Suprapubic skin (tissue), 4 donors: ENCODE measurements around the gene COL23A1. TPM values are rescaled to one million over a fixed set of nuclear protein-coding genes. Genes with fewer than 3 reads are reported as not detected.
A peak's percentile ranks its signal among the peaks of the same experiment; 100 is the strongest.
"Not testable (repeated sequence)": the region's sequence is repeated elsewhere in the genome, so short reads cannot be mapped to it uniquely, and the experiment has no call there.

Source experiments
- DNase-seq, 2 donors: peaks; one replicate each; pipeline ENCODE4 v3.0.0-alpha.2; 2019; ENCODE audit warnings: low spot score in 2 of 2
- H3K27ac ChIP-seq: fragments of 200-600 bp; sonication (generic); one replicate; pipeline ENCODE4 v1.5.1; 2019
- H3K27me3 ChIP-seq: fragments of 200-600 bp; sonication (generic); one replicate; pipeline ENCODE4 v1.5.1; 2019
- H3K36me3 ChIP-seq: fragments of 200-600 bp; sonication (generic); one replicate; pipeline ENCODE4 v1.5.1; 2019
- H3K4me1 ChIP-seq: fragments of 200-600 bp; sonication (generic); one replicate; pipeline ENCODE4 v1.5.1; 2019
- H3K4me3 ChIP-seq: fragments of 200-600 bp; sonication (generic); one replicate; pipeline ENCODE4 v1.5.1; 2019; ENCODE audit warnings: mild to moderate bottlenecking
- H3K9me3 ChIP-seq: fragments of 200-600 bp; sonication (generic); one replicate; pipeline ENCODE4 v1.5.1; 2019
- EP300 ChIP-seq: sonication (generic); formaldehyde crosslinking; IDR thresholded peaks from one replicate; pipeline ENCODE4 v1.6.1; 2017; ENCODE audit warnings: antibody characterized with exemption
- POLR2A ChIP-seq, 2 donors: fragments of 450-650 bp; IDR thresholded peaks; one replicate each; pipeline ENCODE4 v1.6.1; 2017; ENCODE audit warnings: antibody characterized with exemption in 2 of 2, mild to moderate bottlenecking in 2 of 2, moderate library complexity in 2 of 2
- POLR2AphosphoS5 ChIP-seq, 3 donors: sonication (generic); formaldehyde crosslinking; IDR thresholded peaks; one replicate each; pipeline ENCODE4 v1.6.1; 2017; ENCODE audit warnings: antibody characterized with exemption in 3 of 3
- WGBS: methylation state at CpG from one replicate; pipeline ENCODE4 v1.1.5; 2018; 5-methylcytosine and 5-hydroxymethylcytosine counted together
- total RNA-seq, 4 donors: library from RNA; depleted of rRNA; stranded (reverse); fragments of >200 nt; gene quantifications; one replicate each; pipeline ENCODE4 v1.1.0, GENCODE V29; 2016
- TF ChIP-seq, protein P1 (sequence below), 2 donors: fragments of 200-600 bp in 1 of 2; fragments of 450-650 bp in 1 of 2; sonication (generic) in 1 of 2; IDR thresholded peaks; one replicate each; pipeline ENCODE4 v1.5.1; 2016 to 2019; ENCODE audit warnings: antibody characterized with exemption in 2 of 2, mild to moderate bottlenecking in 1 of 2, moderate library complexity in 1 of 2

The COL23A1 gene
- total RNA-seq, 4 donors from 2014 or later, result 1.6 to 4.4 (median 3.4) TPM

DNA sequence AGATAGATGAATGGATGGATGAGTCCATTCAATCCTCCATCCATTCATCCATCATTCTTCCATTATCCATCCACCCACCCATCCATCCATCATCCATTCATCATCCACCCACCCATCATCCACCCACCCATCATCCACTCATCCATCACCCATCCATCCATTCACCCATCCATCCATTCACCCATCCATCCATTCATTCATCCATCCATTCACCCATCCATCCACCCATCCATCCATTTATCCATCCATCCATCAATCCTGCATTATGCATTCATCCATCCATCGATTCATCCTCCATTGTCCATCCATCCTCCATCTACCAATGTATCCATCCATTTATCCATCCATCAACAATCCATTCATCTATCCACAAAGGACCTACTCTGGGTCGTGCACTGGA lies 344.8 kb downstream of the COL23A1 start:
- H3K36me3 ChIP-seq, result no peaks in the 10 kb centered on the region
- no peak overlapping the region for H3K27ac ChIP-seq
- H3K4me1 ChIP-seq, result peaks cover 14% of the 10 kb centered on the region
- no peak for DNase-seq
- H3K4me3 ChIP-seq, result no peak overlapping the region
- no peaks in the 10 kb centered on the region for H3K27me3 ChIP-seq
- no peaks in the 10 kb centered on the region for H3K9me3 ChIP-seq
- 90% methylated on average over 2 of the region's 2 CpGs for WGBS
- TF ChIP-seq, protein P1, sequence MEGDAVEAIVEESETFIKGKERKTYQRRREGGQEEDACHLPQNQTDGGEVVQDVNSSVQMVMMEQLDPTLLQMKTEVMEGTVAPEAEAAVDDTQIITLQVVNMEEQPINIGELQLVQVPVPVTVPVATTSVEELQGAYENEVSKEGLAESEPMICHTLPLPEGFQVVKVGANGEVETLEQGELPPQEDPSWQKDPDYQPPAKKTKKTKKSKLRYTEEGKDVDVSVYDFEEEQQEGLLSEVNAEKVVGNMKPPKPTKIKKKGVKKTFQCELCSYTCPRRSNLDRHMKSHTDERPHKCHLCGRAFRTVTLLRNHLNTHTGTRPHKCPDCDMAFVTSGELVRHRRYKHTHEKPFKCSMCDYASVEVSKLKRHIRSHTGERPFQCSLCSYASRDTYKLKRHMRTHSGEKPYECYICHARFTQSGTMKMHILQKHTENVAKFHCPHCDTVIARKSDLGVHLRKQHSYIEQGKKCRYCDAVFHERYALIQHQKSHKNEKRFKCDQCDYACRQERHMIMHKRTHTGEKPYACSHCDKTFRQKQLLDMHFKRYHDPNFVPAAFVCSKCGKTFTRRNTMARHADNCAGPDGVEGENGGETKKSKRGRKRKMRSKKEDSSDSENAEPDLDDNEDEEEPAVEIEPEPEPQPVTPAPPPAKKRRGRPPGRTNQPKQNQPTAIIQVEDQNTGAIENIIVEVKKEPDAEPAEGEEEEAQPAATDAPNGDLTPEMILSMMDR (IDR thresholded peaks at IDR 0.05), result no peak
- TF ChIP-seq EP300 (no peak), POLR2AphosphoS5 (IDR thresholded peaks at IDR 0.05) (no peak), POLR2A (IDR thresholded peaks at IDR 0.05) (no peak)

DNA sequence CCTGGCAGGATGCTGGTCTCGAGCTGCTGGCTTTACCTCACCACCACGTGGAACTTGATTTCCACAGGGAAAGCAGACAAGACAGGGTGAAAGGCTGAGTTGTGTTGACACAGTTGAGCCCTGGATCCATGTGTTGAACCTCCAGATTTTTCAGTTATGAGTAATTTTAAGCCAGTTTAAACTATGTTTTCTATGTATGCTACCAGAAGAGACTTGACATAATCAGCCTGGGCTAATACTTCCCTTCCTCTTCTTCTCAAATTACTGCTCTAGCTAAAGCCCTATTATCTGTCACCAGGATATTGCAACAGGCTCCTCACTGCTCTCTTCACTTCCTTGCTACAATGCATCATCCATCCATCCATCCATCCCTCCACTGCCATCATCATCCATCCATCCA lies 345.6 kb downstream of the COL23A1 start:
- Histone ChIP-seq H3K4me3 (no peak overlapping the region), H3K27me3 (no peaks in the 10 kb centered on the region), H3K27ac (no peak overlapping the region), H3K36me3 (no peaks in the 10 kb centered on the region), H3K4me1 (peaks cover 21% of the 10 kb centered on the region), H3K9me3 (no peaks in the 10 kb centered on the region)
- DNase-seq, result no peak
- WGBS, result 89% methylated on average over 2 of the region's 2 CpGs
- TF ChIP-seq POLR2A (IDR thresholded peaks at IDR 0.05), result no peak
- TF ChIP-seq POLR2AphosphoS5 (IDR thresholded peaks at IDR 0.05), result no peak
- TF ChIP-seq EP300, result no peak

GRCh38 chr5:178242416-178242815 lies 347.8 kb downstream of the COL23A1 start:
- DNase-seq, result no peak
- Histone ChIP-seq H3K27ac (no peak overlapping the region), H3K9me3 (no peaks in the 10 kb centered on the region), H3K27me3 (no peaks in the 10 kb centered on the region), H3K4me1 (peaks cover 31% of the 10 kb centered on the region), H3K36me3 (no peaks in the 10 kb centered on the region), H3K4me3 (no peak overlapping the region)
- 73% methylated on average over 6 of the region's 10 CpGs for WGBS
- TF ChIP-seq EP300, result no peak

- DNase-seq, result no peak
- Histone ChIP-seq H3K4me1 (peaks cover 37% of the 10 kb centered on the region), H3K36me3 (no peaks in the 10 kb centered on the region), H3K4me3 (no peak overlapping the region), H3K27me3 (no peaks in the 10 kb centered on the region), H3K27ac (no peak overlapping the region), H3K9me3 (no peaks in the 10 kb centered on the region)
- WGBS, result 93% methylated on average over 10 of the region's 15 CpGs
- TF ChIP-seq POLR2AphosphoS5 (IDR thresholded peaks at IDR 0.05), result no peak
These were observed 348.4 kb downstream of the COL23A1 start for GRCh38 chr5:178241688-178242231.

- Histone ChIP-seq H3K27ac (peak overlapping the region; percentile 70), H3K4me3 (no peak overlapping the region), H3K27me3 (no peaks in the 10 kb centered on the region), H3K4me1 (peaks cover 43% of the 10 kb centered on the region), H3K9me3 (no peaks in the 10 kb centered on the region), H3K36me3 (no peaks in the 10 kb centered on the region)
- WGBS, result 79% methylated on average over 5 of the region's 8 CpGs
- TF ChIP-seq POLR2AphosphoS5 (IDR thresholded peaks at IDR 0.05) (no peak), POLR2A (IDR thresholded peaks at IDR 0.05) (no peak), EP300 (no peak)
- TF ChIP-seq, protein P1 (IDR thresholded peaks at IDR 0.05), result no peak
- DNase-seq, result no peak
These were observed 348.9 kb downstream of the COL23A1 start for GRCh38 chr5:178241231-178241663.

DNA sequence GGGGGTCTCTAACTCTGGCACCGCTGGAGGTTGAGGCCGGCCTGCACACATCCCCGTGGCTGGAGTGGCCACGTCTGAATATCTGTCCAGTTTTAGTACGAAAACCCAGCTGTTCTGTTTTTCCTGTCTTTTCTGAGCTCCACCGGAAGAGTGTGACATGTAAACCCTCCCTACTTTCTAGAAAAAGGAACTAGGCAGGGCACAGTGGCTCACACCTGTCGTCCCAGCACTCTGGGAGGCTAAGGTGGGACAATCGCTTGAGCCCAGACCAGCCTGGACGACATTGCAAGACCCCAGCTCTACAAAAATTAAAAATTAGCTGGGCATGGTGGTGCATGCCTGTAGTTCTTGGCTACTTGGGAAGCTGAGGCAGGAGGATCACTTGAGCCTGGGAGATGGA lies 349.4 kb downstream of the COL23A1 start:
- TF ChIP-seq POLR2AphosphoS5 (IDR thresholded peaks at IDR 0.05), result no peak
- TF ChIP-seq POLR2A (IDR thresholded peaks at IDR 0.05), result no peak
- TF ChIP-seq, protein P1 (IDR thresholded peaks at IDR 0.05), result no peak
- no peak for TF ChIP-seq EP300

GRCh38 chr5:178240341-178240741 lies 349.9 kb downstream of the COL23A1 start:
- no peaks in the 10 kb centered on the region for H3K36me3 ChIP-seq
- H3K4me1 ChIP-seq, result peaks cover 45% of the 10 kb centered on the region
- no peak for DNase-seq
- H3K27me3 ChIP-seq, result no peaks in the 10 kb centered on the region
- no peak overlapping the region for H3K4me3 ChIP-seq
- peak overlapping the region; percentile 70 for H3K27ac ChIP-seq
- TF ChIP-seq EP300, result no peak
- no peak for TF ChIP-seq POLR2A (IDR thresholded peaks at IDR 0.05)
- TF ChIP-seq POLR2AphosphoS5 (IDR thresholded peaks at IDR 0.05), result no peak
- TF ChIP-seq, protein P1 (IDR thresholded peaks at IDR 0.05), result no peak
- no peaks in the 10 kb centered on the region for H3K9me3 ChIP-seq
- 83% methylated on average over 12 of the region's 19 CpGs for WGBS

More for the DNA sequence above, 349.4 kb downstream of the COL23A1 start:
- peaks cover 45% of the 10 kb centered on the region for H3K4me1 ChIP-seq
- peak overlapping the region; percentile 70 for H3K27ac ChIP-seq
- no peaks in the 10 kb centered on the region for H3K27me3 ChIP-seq
- no peaks in the 10 kb centered on the region for H3K9me3 ChIP-seq
- WGBS, result 75% methylated on average over 9 of the region's 9 CpGs
- H3K4me3 ChIP-seq, result no peak overlapping the region
- no peak for DNase-seq
- no peaks in the 10 kb centered on the region for H3K36me3 ChIP-seq

- not testable (repeated sequence) for DNase-seq, H3K27me3 ChIP-seq, H3K4me3 ChIP-seq, H3K36me3 ChIP-seq, H3K9me3 ChIP-seq
- 43% methylated on average over 2 of the region's 16 CpGs for WGBS
- peak overlapping the region; percentile 70 for H3K27ac ChIP-seq
- peaks cover 50% of the 10 kb centered on the region for H3K4me1 ChIP-seq
These were observed 350.4 kb downstream of the COL23A1 start for GRCh38 chr5:178239626-178240301.
